GM20000 (cell line): Measurements from ENCODE around the gene B3GNT2.

Experiments used
- DNase-seq: peaks from one replicate; pipeline ENCODE4 v3.0.0; 2012; ENCODE audit warnings: low spot score
- CTCF ChIP-seq: IDR thresholded peaks from 2 replicates; pipeline ENCODE4 v1.5.1; 2012; ENCODE audit warnings: mild to moderate bottlenecking, control low read depth; ENCODE audit errors: extremely low read depth, missing control alignments

B3GNT2 gene

GRCh38 chr2:62177392-62178049 is 18.4 kb upstream of the B3GNT2 start:
- TF ChIP-seq CTCF, result no peak
- no peak for DNase-seq

GRCh38 chr2:62178741-62179271 is 17.1 kb upstream of the B3GNT2 start:
- no peak for TF ChIP-seq CTCF
- no peak for DNase-seq

GRCh38 chr2:62180975-62181374 is 14.9 kb upstream of the B3GNT2 start:
- DNase-seq, result no peak
- TF ChIP-seq CTCF, result no peak

- DNase-seq, result no peak
- no peak for TF ChIP-seq CTCF
Measured at GRCh38 chr2:62181843-62182242, 14.1 kb upstream of the B3GNT2 start.

GRCh38 chr2:62184512-62185230 is 11.2 kb upstream of the B3GNT2 start:
- TF ChIP-seq CTCF, result no peak
- DNase-seq, result no peak

GRCh38 chr2:62185475-62186155 is 10.3 kb upstream of the B3GNT2 start:
- no peak for TF ChIP-seq CTCF
- no peak for DNase-seq

GRCh38 chr2:62186156-62186905 is 9.6 kb upstream of the B3GNT2 start:
- DNase-seq, result no peak
- TF ChIP-seq CTCF, result no peak
